ENCODE measurements around the gene BYSL.

DNA sequence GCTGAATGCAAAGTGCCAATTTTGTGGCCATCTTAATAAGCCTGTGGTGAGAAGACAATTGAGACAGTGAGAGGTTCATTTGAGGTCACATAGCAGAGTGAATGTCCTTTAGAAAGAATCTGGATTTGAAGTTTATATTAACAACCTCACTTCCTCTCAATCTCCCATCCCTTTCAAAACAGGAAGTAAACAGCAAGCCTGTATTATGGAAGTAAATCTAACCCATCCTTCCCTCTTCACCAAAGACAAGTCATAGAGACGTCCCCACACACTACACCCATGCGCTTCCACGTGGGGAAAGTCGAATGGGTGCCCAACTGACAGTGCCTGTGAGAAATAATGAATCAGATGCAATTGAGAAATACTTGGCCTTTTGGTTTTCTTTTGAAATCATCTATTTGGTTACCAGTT, 49.1 kb downstream of the BYSL start:
- no peak for TF ChIP-seq MAZ (IDR thresholded peaks at IDR 0.05; ENCODE audit: borderline replicate concordance, low read depth, low read length)
- TF ChIP-seq HOXA7 (CRISPR knock-in tag; IDR thresholded peaks at IDR 0.05) = no peak
- TF ChIP-seq HOXB5 (CRISPR knock-in tag; IDR thresholded peaks at IDR 0.05) = no peak
- TF ChIP-seq, protein P1, sequence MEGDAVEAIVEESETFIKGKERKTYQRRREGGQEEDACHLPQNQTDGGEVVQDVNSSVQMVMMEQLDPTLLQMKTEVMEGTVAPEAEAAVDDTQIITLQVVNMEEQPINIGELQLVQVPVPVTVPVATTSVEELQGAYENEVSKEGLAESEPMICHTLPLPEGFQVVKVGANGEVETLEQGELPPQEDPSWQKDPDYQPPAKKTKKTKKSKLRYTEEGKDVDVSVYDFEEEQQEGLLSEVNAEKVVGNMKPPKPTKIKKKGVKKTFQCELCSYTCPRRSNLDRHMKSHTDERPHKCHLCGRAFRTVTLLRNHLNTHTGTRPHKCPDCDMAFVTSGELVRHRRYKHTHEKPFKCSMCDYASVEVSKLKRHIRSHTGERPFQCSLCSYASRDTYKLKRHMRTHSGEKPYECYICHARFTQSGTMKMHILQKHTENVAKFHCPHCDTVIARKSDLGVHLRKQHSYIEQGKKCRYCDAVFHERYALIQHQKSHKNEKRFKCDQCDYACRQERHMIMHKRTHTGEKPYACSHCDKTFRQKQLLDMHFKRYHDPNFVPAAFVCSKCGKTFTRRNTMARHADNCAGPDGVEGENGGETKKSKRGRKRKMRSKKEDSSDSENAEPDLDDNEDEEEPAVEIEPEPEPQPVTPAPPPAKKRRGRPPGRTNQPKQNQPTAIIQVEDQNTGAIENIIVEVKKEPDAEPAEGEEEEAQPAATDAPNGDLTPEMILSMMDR (IDR thresholded peaks at IDR 0.05) = no peak
- TF ChIP-seq CHD2 (IDR thresholded peaks at IDR 0.05; ENCODE audit: low read length, partially characterized antibody) = no peak
- no peak for TF ChIP-seq EHF (CRISPR knock-in tag; IDR thresholded peaks at IDR 0.05)
- TF ChIP-seq CBX8 (IDR thresholded peaks at IDR 0.05) = no peak
- no peak for TF ChIP-seq POLR2A (IDR thresholded peaks at IDR 0.05; ENCODE audit: low read length)
- TF ChIP-seq, protein P2, sequence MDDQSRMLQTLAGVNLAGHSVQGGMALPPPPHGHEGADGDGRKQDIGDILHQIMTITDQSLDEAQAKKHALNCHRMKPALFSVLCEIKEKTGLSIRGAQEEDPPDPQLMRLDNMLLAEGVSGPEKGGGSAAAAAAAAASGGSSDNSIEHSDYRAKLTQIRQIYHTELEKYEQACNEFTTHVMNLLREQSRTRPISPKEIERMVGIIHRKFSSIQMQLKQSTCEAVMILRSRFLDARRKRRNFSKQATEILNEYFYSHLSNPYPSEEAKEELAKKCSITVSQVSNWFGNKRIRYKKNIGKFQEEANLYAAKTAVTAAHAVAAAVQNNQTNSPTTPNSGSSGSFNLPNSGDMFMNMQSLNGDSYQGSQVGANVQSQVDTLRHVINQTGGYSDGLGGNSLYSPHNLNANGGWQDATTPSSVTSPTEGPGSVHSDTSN (IDR thresholded peaks at IDR 0.05) = no peak
